Left kidney (tissue), 2 donors: ENCODE data around the gene GAMT. TPM values are rescaled to one million over a fixed set of nuclear protein-coding genes. Genes with fewer than 3 reads are reported as not detected.

ENCODE experiments used
- DNase-seq: peaks from one replicate; pipeline ENCODE4 v3.0.0-alpha.2; 2013
- polyA plus RNA-seq: library from polyadenylated mRNA; unstranded; fragments of 120-200 nt; gene quantifications from one replicate; pipeline ENCODE4 v1.2.1, GENCODE V29; 2013; ENCODE audit not compliant: insufficient read length

Gene GAMT
- polyA plus RNA-seq, 1 donor, result 25.7 TPM

GRCh38 chr19:1386945-1387683 is 14.2 kb downstream of the GAMT start:
- no peak for DNase-seq

GRCh38 chr19:1385816-1386215 is 15.5 kb downstream of the GAMT start:
- DNase-seq, result no peak

GRCh38 chr19:1384478-1385110 is 16.7 kb downstream of the GAMT start:
- no peak for DNase-seq

GRCh38 chr19:1384085-1384462 is 17.3 kb downstream of the GAMT start:
- DNase-seq, result no peak

GRCh38 chr19:1383312-1384084 is 17.8 kb downstream of the GAMT start, which contains the start of gene NDUFS7:
Gene NDUFS7, plus strand, starts transcription at chr19:1383907. Its CDS starts 20 bp downstream, at chr19:1383927.
- peak; percentile 88 for DNase-seq

- no peak for DNase-seq
Measured at GRCh38 chr19:1383017-1383311, 18.4 kb downstream of the GAMT start.

- no peak for DNase-seq
Measured at GRCh38 chr19:1382250-1382649, 19.1 kb downstream of the GAMT start.

- DNase-seq, result no peak
Measured at GRCh38 chr19:1379961-1380489, 21.3 kb downstream of the GAMT start.

- DNase-seq, result no peak
Measured at GRCh38 chr19:1379126-1379905, 22.0 kb downstream of the GAMT start.

GRCh38 chr19:1377965-1378785 is 23.2 kb downstream of the GAMT start:
- DNase-seq, result no peak

GRCh38 chr19:1377176-1377964 is 24.0 kb downstream of the GAMT start:
- no peak for DNase-seq

- DNase-seq, result no peak
Measured at GRCh38 chr19:1376415-1376805, 24.9 kb downstream of the GAMT start.

- no peak for DNase-seq
Measured at GRCh38 chr19:1374250-1374577, 27.1 kb downstream of the GAMT start.

- no peak for DNase-seq
Measured at GRCh38 chr19:1373534-1374249, 27.6 kb downstream of the GAMT start.

GRCh38 chr19:1373042-1373533 is 28.3 kb downstream of the GAMT start:
- no peak for DNase-seq

- DNase-seq, result peak; percentile 62
Measured at GRCh38 chr19:1370579-1371361, 30.6 kb downstream of the GAMT start.

GRCh38 chr19:1369214-1369805 is 32.0 kb downstream of the GAMT start:
- no peak for DNase-seq
